Hindlimb muscle (tissue), 1 donor: ENCODE results near the gene UPK3BL1. TPM values are rescaled to one million over a fixed set of nuclear protein-coding genes. Genes with fewer than 3 reads are reported as not detected.
A peak's percentile ranks its signal among the peaks of the same experiment; 100 is the strongest.
"Not testable (repeated sequence)": the region's sequence is repeated elsewhere in the genome, so short reads cannot be mapped to it uniquely, and the experiment has no call there.

Source experiments
- DNase-seq: peaks from one replicate; pipeline ENCODE4 v3.0.0-alpha.2; 2013
- polyA plus RNA-seq: library from polyadenylated mRNA; unstranded; fragments of 120-200 nt; gene quantifications from one replicate; pipeline ENCODE4 v1.2.1, GENCODE V29; 2013; ENCODE audit not compliant: insufficient read length

The UPK3BL1 gene
- 30.9 TPM for polyA plus RNA-seq

- not testable (repeated sequence) for DNase-seq
Measured at GRCh38 chr7:102642691-102643090, at the start of gene UPK3BL1. TSS of gene UPK3BL1 (minus strand) at chr7:102642791. CDS start at chr7:102642741, 50 bp downstream.

GRCh38 chr7:102690602-102691001 is 48.0 kb upstream of the UPK3BL1 start:
- not testable (repeated sequence) for DNase-seq

GRCh38 chr7:102689436-102690282 is 47.1 kb upstream of the UPK3BL1 start:
- DNase-seq = not testable (repeated sequence)

DNA sequence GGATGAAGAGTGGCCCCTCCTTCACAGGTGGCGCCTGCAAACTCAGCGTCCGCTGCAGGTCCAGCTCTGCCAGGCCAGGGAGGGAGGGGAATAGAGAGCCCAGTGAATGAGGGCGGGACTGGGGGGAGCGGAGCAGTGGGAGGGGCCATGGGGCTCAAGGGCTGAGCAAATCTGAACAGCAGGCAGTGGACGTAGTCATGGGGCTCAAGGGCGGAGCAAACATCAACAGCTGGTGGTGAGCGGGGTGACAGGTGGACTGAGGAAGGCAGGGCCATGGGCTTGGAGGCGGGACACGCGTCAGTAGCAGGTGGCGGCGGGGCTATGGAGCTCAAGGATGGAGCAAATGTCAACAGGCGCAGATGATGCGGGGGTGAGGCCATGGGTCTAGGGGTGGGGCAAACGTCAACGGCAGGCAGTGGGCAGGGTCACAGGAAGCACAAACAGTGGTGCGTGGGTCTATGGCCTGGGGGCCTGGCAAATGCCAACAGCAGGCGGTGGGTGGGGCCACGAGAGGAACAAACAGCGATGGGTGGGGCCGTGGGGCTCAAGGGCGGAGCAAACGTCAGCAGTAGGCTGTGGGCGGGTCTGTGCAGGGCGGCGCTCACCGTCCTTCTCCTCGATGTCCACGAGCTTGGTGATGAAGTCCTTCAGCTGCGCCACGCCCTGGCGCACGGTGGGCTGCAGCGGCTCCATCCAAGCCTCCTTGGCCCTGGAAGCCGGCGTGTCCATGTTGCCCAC is 45.9 kb upstream of the UPK3BL1 start:
- DNase-seq = not testable (repeated sequence)

- DNase-seq = not testable (repeated sequence)
Measured at GRCh38 chr7:102682560-102682959, 40.0 kb upstream of the UPK3BL1 start.

DNA sequence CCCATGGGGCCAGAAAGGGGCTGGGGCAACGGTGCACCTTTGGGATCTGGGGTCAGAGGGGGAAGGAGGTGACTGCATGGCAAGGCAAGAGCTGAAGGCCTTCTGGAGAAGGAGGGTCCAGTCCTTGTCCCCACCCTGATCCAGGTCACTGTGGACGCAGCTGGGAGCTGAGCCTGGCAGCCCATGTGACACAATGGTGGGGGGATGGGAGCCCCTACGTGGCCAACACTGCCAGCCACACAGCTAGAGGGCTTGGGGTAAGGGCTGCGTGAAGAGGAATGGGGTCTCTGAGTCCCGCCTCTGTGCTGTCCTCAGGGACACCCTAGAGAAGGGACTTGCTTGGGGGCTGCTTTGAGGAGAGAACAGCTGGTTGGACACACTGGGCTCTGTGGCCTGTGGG is 38.2 kb upstream of the UPK3BL1 start:
- DNase-seq = not testable (repeated sequence)

DNA sequence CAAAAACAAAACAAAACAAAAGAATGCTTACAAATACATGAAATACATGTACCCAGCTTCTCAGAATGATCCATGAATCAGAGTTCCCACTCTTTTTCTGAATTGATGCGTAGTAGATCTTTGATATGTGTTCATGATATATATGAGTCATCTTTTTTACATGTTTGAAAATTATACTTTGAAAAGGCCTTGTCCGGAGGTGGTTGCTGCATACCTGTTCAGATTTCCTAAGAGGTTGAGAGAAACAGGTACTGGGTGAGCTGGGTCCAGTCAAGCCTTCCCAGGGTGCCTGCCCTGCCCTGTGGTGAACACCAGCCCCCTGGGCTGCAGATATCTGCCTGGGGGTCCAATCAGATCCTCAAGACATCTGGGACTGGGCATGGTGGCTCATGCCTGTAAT is 33.0 kb upstream of the UPK3BL1 start:
- DNase-seq = not testable (repeated sequence)

DNA sequence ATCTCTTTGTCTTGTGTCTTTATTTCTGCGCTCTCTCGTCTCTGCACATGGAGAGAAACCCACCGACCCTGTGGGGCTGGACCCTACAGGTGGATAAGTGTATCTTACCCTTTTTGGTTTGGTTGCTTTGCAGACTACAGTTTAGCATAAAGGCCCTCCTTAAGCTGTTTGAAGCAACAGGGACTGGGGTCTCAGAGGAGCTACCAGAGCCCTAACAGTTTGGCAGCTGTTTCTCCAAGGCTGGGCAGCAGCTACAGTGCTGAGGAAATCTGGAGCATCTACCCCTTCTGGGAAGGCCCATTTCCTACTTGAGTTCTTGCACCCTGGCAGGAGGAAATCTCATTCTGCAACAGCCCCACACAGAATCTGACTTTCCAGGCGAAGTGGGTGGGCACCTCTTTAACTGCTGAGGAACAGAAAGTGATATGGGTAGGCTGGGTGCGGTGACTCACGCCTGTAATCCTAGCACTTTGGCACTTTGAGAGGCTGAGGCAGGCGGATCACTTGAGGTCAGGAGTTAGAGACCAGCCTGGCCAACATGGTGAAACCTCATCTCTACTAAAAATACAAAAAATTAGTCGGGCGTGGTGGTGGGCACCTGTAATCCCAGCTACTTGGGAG is 31.0 kb upstream of the UPK3BL1 start:
- not testable (repeated sequence) for DNase-seq

DNA sequence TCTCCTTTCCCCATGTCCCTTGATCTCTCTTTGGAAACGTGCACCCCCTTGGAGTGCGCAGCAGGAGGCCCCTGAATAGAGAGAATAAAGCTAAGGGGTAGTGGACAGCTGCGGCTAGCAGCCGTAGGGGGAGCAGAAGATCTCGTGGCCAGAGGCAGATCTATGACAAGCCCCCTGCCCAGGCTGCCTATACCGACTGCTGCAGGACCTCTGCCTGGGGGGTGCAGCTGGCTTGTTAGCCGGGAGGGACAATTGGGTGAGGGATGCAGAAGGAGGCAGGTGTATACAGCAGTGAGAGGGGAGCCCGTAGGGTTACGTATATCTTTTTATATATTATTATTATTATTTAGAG is 29.3 kb upstream of the UPK3BL1 start:
- not testable (repeated sequence) for DNase-seq

DNA sequence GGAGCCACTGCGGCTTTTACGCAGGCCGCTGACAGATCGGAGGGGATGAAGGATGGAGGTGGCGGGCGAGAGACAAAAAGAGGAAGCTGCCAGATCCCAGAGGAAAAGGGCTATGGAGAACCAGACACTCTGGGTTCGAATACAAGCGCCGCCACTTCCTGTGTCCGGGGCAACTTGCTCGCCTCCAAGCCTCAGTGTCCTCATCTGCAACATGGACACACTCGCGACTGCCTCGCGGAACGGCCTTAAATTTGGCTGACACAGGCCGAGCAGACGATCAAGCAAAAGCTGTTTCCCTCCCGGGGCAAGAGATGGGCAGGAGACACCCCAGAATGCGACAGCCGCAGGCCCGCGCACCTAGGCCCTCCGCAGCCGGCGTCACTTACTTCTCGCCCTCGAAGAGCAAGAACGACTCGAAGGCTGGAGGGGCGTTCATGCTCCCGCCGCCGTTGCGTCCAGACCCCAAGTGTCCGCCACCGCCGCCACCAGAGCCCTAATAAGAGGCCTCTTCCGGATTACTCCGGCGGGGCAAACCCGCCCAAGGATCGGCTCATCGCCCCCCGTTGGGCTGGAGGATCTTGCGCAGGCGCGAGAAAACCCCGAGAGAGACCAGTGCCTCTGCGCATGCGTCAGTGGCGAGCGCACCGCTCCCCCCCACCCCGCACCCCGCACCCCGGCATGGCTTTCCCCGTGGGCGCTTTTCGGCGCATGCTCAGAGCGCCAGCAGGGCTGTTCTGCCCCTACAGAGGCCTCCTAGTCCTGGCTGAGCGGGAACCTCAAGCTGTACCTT is 28.8 kb upstream of the UPK3BL1 start, which contains the start of gene POLR2J2:
TSS of gene POLR2J2 (minus strand) at position 498 of the 790 bp plus-strand sequence. CDS start at position 436, 62 bp downstream.
- DNase-seq = peak; percentile 80

DNA sequence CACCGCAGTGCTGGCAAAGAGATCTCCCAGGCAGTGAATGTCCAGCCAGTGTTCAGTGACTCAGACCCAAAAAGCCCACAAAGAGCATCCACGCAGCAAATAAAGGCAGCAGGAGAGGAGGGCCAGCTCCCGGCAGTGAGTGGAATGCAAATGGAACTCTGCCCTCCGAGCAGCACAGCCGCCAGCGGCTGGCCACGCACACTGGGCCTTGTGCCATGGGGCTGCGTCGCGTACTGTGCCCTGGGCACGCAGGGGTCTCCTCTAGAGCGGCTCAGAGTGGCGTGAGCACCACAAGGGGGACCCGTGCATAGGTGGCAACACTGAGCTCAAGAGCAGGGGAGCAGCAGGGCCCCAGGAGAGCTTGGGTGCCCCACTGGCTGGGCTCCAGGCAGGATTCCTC is 24.9 kb upstream of the UPK3BL1 start:
- not testable (repeated sequence) for DNase-seq

- DNase-seq = not testable (repeated sequence)
Measured at GRCh38 chr7:102666850-102667249, 24.3 kb upstream of the UPK3BL1 start.

DNA sequence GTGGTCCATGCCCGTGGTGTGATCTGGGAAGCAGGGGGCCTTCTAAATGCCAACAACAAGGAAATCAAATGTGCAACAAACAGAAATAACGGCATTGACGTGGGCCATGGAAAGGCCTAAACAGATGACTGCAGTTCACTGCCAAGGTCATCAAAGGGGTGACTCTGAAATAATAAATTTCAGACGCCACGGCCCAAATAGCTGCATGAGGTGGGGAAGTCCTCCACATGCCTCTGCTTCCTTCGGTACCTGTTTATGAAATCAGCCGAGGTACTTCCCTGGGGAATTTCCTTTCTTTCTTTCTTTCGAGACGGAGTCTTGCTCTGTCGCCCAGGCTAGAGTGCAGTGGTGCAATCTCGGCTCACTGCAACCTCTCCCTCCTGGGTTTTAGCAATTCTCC is 22.2 kb upstream of the UPK3BL1 start:
- not testable (repeated sequence) for DNase-seq

GRCh38 chr7:102649924-102650323 is 7.3 kb upstream of the UPK3BL1 start, which contains the start of gene SPDYE2B:
TSS of gene SPDYE2B (plus strand) at chr7:102650319. CDS start at chr7:102652349, 2,030 bp downstream.
- not testable (repeated sequence) for DNase-seq

DNA sequence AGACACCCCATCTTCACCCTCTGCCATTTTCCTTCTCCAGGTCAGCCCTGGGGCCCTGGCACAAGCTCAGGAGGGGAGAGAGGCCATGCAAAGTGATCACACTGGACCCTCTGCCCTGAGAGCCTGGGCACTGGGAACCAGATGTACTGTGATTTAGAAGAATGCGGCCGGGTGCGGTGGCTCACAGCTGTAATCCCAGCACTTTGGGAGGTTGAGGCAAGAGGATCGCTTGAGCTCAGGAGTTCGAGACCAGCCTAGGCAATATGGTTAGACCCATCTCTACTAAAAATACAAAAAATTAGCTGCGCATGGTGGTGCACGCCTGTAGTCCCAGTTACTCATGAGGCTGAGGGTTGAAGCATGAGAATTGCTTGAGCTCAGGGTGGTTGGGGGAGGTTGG is 5.2 kb upstream of the UPK3BL1 start:
- not testable (repeated sequence) for DNase-seq

GRCh38 chr7:102643404-102643803 is 813 bp upstream of the UPK3BL1 start:
- DNase-seq = not testable (repeated sequence)

DNA sequence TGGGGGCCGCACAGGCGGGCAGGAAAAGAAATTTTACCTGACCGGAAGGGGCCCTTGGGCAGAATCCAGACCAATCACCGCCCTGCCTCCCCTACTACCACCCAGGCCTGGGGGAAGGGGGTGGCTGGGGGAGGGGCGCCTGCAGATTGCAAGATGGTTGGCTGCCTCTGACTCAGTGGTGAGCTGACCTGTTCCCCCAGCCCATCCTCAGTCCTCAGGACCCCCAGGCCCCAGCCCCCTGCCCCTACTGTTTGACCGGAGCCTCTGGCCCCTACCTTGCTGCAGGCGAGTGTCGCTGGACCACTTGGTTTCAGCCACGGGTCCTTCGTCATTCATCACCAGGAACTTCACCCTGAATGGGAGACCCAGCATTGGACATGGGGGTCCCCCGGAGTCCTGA is 3.7 kb downstream of the UPK3BL1 start:
- not testable (repeated sequence) for DNase-seq

- DNase-seq = not testable (repeated sequence)
Measured at GRCh38 chr7:102636956-102637355, 5.6 kb downstream of the UPK3BL1 start.

DNA sequence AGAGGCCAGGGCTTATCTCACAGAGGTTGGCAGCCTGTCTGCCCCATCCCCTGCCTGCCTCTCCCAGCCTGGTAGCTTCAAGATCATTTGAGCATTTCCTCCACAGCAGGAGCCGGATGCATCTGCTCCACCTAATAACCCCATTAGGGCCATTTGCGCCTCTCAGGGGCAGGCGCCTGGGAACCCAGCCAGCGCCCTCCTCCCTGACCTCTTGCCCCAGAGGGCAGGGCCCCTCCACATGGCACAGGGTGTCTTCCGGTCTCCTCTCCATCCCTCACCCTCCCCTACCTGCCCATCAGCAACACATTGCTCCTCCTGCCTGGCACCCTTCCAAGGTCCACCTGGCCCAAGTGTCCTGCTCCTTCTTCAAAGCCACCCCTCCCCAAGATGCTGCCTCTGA is 7.2 kb downstream of the UPK3BL1 start:
- not testable (repeated sequence) for DNase-seq

GRCh38 chr7:102634299-102634698 is 8.3 kb downstream of the UPK3BL1 start:
- not testable (repeated sequence) for DNase-seq

DNA sequence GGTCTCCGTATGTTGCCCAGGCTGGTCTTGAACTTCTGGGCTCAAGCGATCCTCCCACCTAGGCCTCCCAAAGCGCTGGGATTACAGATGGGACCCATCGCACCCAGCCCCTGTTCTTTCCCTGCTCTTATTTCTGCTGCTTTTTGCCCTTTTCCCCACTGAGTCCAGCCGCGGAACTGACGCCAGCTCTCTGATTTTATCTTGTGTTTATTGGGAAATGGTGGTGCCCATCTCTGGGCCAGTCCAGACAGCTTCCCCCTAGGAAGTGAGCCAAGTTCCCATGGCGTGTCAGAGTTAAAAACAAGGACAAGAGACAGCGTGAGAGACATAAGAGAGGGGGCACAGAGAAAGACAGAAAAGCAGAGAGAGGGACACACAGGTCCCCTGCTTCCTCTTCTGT is 12.0 kb downstream of the UPK3BL1 start:
- DNase-seq = not testable (repeated sequence)
